Astrocyte of the cerebellum (primary cell): ENCODE measurements around the gene SDHAF2.
"Not testable (repeated sequence)": the region's sequence is repeated elsewhere in the genome, so short reads cannot be mapped to it uniquely, and the experiment has no call there.

Source experiments
- DNase-seq: peaks from one replicate; pipeline ENCODE4 v3.0.0-alpha.2; 2011; ENCODE audit warnings: low read depth
- H3K4me3 ChIP-seq: 2 replicates; pipeline ENCODE4 v1.5.1; 2011; ENCODE audit warnings: mild to moderate bottlenecking, low read depth, low read length, moderate library complexity
- in situ Hi-C: cut with HindIII; loops from 2 replicates; pipeline ENCODE4 v1.10.0; 2017; ENCODE audit warnings: low sequenced_read_pairs
- TF ChIP-seq, protein P1 (sequence below): IDR thresholded peaks from 2 replicates; pipeline ENCODE4 v1.5.1; 2012; ENCODE audit warnings: low read length, low read depth, moderate library complexity, mild to moderate bottlenecking; ENCODE audit errors: missing control alignments

The SDHAF2 gene

DNA sequence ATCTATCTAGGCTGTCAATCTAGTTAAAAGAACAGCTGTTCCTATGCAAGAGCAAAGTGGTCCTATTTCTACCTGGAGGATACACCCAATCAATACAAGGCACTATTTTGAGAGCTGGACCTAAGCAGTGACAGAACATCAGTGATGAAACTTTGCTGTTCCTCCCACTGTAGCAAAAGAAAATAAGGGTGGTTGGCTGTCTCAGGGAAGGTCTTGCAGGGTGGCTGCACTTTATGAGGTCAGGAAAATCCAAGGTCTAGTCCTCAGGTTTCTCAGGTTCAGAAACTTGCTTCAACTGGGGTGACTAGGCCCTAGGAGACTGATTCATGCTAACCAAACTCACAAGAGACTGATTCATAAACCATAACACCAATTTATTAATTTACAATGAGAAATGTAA lies 11.8 kb upstream of the SDHAF2 start:
- in situ Hi-C loops, result no loop called here
- TF ChIP-seq, protein P1, sequence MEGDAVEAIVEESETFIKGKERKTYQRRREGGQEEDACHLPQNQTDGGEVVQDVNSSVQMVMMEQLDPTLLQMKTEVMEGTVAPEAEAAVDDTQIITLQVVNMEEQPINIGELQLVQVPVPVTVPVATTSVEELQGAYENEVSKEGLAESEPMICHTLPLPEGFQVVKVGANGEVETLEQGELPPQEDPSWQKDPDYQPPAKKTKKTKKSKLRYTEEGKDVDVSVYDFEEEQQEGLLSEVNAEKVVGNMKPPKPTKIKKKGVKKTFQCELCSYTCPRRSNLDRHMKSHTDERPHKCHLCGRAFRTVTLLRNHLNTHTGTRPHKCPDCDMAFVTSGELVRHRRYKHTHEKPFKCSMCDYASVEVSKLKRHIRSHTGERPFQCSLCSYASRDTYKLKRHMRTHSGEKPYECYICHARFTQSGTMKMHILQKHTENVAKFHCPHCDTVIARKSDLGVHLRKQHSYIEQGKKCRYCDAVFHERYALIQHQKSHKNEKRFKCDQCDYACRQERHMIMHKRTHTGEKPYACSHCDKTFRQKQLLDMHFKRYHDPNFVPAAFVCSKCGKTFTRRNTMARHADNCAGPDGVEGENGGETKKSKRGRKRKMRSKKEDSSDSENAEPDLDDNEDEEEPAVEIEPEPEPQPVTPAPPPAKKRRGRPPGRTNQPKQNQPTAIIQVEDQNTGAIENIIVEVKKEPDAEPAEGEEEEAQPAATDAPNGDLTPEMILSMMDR, result no peak
- H3K4me3 ChIP-seq, result no peak overlapping the region
- DNase-seq, result no peak

GRCh38 chr11:61422226-61422625 lies 7.7 kb upstream of the SDHAF2 start:
- DNase-seq, result no peak
- TF ChIP-seq, protein P1, result no peak
- in situ Hi-C loops, result no loop called here
- H3K4me3 ChIP-seq, result no peak overlapping the region

GRCh38 chr11:61425367-61426131 lies 4.4 kb upstream of the SDHAF2 start:
- no peak for DNase-seq
- TF ChIP-seq, protein P1, result no peak
- H3K4me3 ChIP-seq, result no peak overlapping the region
- in situ Hi-C loops, result no loop called here

DNA sequence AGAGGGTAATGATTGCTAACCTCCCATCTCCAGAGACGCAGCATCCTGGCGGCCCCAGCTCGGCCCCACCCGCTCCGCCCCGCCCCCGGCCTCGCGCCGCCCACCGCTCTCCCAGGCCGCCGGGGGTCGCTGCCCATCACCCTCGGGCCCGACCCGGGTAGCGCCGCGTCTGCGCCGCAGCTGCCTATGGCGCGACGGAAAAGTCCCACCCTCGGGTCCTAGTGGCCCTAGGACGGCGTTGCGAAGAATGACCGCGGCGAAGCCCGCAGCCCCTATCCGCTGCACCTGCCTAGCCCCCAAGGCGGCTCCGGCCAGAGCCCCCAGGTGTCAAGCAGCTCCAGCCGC lies 606 bp upstream of the SDHAF2 start:
- TF ChIP-seq, protein P1, result no peak
- H3K4me3 ChIP-seq, result peak overlapping the region; percentile 99
- in situ Hi-C loops, result no loop called here
- no peak for DNase-seq

DNA sequence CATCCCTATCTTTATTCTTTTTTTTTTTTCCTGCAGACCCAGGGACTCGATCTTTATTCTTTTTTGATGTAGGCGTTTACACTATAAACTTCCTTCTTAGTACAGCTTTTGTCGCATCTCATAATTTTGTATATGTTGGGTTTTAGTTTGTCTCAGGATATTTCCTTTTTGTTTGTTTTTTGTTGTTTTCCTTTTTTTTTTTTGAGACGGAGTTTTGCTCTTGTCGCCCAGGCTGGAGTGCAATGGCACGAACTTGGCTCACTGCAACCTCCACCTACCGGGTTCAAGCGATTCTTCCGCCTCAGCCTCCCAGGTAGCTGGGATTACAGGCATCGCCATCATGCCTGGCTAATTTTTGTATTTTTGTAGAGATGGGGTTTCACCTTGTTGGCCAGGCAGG lies 915 bp downstream of the SDHAF2 start:
- in situ Hi-C loops, DNase-seq: not testable (repeated sequence)
- peak overlapping the region; percentile 99 for H3K4me3 ChIP-seq

- H3K4me3 ChIP-seq, result no peak overlapping the region
- TF ChIP-seq, protein P1, result no peak
- DNase-seq, result no peak
- in situ Hi-C loops, result no loop called here
Observed at GRCh38 chr11:61437496-61437895, 7.6 kb downstream of the SDHAF2 start.

- TF ChIP-seq, protein P1, result no peak
- in situ Hi-C loops, result no loop called here
- H3K4me3 ChIP-seq, result no peak overlapping the region
- no peak for DNase-seq
Observed at GRCh38 chr11:61439615-61440014, 9.7 kb downstream of the SDHAF2 start.
